Loucy (cell line): ENCODE measurements around the gene MYH9.

ENCODE experiments used
- H2AFZ ChIP-seq: fragments of 200-600 bp; sonication (generic); 2 replicates; pipeline ENCODE4 v1.6.0; 2016; ENCODE audit warnings: antibody characterized with exemption, mild to moderate bottlenecking, low read length, moderate library complexity
- H3F3A ChIP-seq: fragments of 200-600 bp; 2 replicates; pipeline ENCODE4 v1.6.0; 2016; ENCODE audit warnings: antibody characterized with exemption, low read depth, mild to moderate bottlenecking
- H3K27me3 ChIP-seq: fragments of 200-600 bp; sonication (generic); 2 replicates; pipeline ENCODE4 v1.6.1; 2014; ENCODE audit warnings: low read length, mild to moderate bottlenecking; ENCODE audit not compliant: insufficient read depth, poor library complexity, severe bottlenecking
- H3K36me3 ChIP-seq: fragments of 200-600 bp; sonication (generic); 2 replicates; pipeline ENCODE4 v1.6.1; 2016; ENCODE audit warnings: low read length; ENCODE audit not compliant: insufficient read depth
- H3K4me1 ChIP-seq: fragments of 200-600 bp; sonication (generic); 2 replicates; pipeline ENCODE4 v1.5.1; 2014; ENCODE audit warnings: low read length, mild to moderate bottlenecking; ENCODE audit not compliant: insufficient read depth, poor library complexity, severe bottlenecking
- H3K4me2 ChIP-seq: fragments of 200-600 bp; sonication (generic); 2 replicates; pipeline ENCODE4 v1.6.0; 2014; ENCODE audit warnings: antibody characterized with exemption, low read length, low read depth, mild to moderate bottlenecking; ENCODE audit not compliant: poor library complexity, severe bottlenecking
- H3K4me3 ChIP-seq: fragments of 200-600 bp; sonication (generic); 2 replicates; pipeline ENCODE4 v1.5.1; 2014; ENCODE audit warnings: low read length, mild to moderate bottlenecking, mixed read lengths; ENCODE audit not compliant: poor library complexity, severe bottlenecking
- H3K79me2 ChIP-seq: fragments of 200-600 bp; sonication (generic); 2 replicates; pipeline ENCODE4 v1.6.1; 2014; ENCODE audit warnings: low read length; ENCODE audit not compliant: insufficient read depth
- H3K9ac ChIP-seq: fragments of 200-600 bp; sonication (generic); 2 replicates; pipeline ENCODE4 v1.6.0; 2014; ENCODE audit warnings: mild to moderate bottlenecking, low read depth, low read length, moderate library complexity; ENCODE audit not compliant: poor library complexity, severe bottlenecking
- H3K9me2 ChIP-seq: fragments of 200-600 bp; sonication (generic); replicated peaks from 2 replicates; pipeline ENCODE4 v1.6.1; 2016; ENCODE audit warnings: low read depth, low read length, mixed read lengths
- H3K9me3 ChIP-seq: fragments of 200-600 bp; sonication (generic); 2 replicates; pipeline ENCODE4 v1.6.1; 2014; ENCODE audit warnings: mild to moderate bottlenecking, antibody characterized with exemption, low read length, low read depth; ENCODE audit not compliant: insufficient read depth
- H4K20me1 ChIP-seq: fragments of 200-600 bp; sonication (generic); 2 replicates; pipeline ENCODE4 v1.6.0; 2014; ENCODE audit warnings: antibody characterized with exemption, low read length, mild to moderate bottlenecking; ENCODE audit not compliant: insufficient read depth, poor library complexity, severe bottlenecking
- CTCF ChIP-seq: fragments of 200-600 bp; sonication (generic); conservative IDR thresholded peaks from 2 replicates; pipeline ENCODE4 v1.5.1; 2014; ENCODE audit warnings: mild to moderate bottlenecking, antibody characterized with exemption, low read length
- EZH2phosphoT487 ChIP-seq: fragments of 200-600 bp; IDR thresholded peaks from 2 replicates; pipeline ENCODE4 v1.6.1; 2018; ENCODE audit warnings: antibody characterized with exemption, mild to moderate bottlenecking, moderate library complexity, borderline replicate concordance

The MYH9 gene

DNA sequence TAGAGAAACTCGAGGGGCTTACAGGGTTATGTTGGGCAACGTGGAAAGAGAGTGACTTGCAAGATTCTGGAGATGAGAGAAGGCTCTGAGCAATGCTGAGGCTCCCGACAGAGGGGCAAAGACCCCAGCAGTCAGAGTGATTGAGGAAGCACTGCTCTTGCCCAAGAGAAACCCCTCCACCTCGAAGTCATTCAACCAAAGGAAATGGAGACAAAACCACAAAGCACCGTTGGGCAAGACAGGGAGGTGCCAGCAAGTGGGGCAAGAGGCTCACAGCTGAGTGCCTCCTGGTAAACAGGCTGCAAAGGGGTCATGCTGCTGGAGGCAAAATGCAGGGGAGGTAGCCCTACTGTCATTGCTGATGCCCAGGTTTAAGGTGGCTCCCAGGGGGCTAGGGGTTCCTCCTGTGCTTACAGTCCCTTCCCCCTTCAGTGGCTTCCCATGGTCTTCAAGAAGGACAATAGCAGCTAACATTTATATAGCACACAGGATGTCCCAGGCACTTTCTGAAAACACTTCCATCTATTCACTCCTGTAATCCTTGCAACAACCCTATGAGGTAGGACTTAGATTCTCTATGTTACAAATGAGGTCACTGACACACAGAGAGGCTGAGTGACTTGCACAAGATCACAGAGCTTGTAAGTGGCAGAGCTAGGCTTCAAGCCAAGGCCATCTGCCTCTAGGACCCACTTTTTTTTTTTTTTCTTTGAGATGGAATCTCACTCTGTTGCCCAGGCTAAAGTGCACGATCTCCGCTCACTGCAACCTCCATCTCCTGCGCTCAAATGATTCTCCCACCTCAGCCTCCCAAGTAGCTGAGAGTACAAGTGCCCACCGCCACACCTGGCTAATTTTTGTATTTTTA lies 18.1 kb upstream of the MYH9 start:
- Histone ChIP-seq H3K4me1 (peaks cover 38% of the 10 kb centered on the region), H3K36me3 (no peaks in the 10 kb centered on the region), H3K4me3 (peak overlapping the region; percentile 54), H3K79me2 (no peaks in the 10 kb centered on the region), H2AFZ (peak overlapping the region; percentile 11; the same call in 1 of the 2 replicates), H3K27me3 (no peaks in the 10 kb centered on the region), H3K9me2 (no peaks in the 10 kb centered on the region), H4K20me1 (no peaks in the 10 kb centered on the region), H3F3A (peaks cover 8% of the 10 kb centered on the region), H3K4me2 (peak overlapping the region; percentile 69), H3K9ac (peak overlapping the region; percentile 62), H3K9me3 (no peaks in the 10 kb centered on the region)
- TF ChIP-seq EZH2phosphoT487, result no peak
- TF ChIP-seq CTCF, result peak; percentile 54

- Histone ChIP-seq H4K20me1 (no peaks in the 10 kb centered on the region), H2AFZ (peak overlapping the region; percentile 11; the same call in 1 of the 2 replicates), H3K4me1 (peaks cover 42% of the 10 kb centered on the region), H3K9me3 (no peaks in the 10 kb centered on the region), H3K36me3 (no peaks in the 10 kb centered on the region), H3K9me2 (no peaks in the 10 kb centered on the region), H3F3A (peaks cover 8% of the 10 kb centered on the region), H3K9ac (peak overlapping the region; percentile 62), H3K79me2 (no peaks in the 10 kb centered on the region), H3K27me3 (no peaks in the 10 kb centered on the region), H3K4me2 (peak overlapping the region; percentile 69), H3K4me3 (peak overlapping the region; percentile 54)
- TF ChIP-seq CTCF (no peak), EZH2phosphoT487 (no peak)
These were observed 17.5 kb upstream of the MYH9 start for GRCh38 chr22:36405221-36405661.

- Histone ChIP-seq H3K4me3 (no peak overlapping the region), H3K9me2 (no peaks in the 10 kb centered on the region), H3K4me2 (peak overlapping the region; percentile 69), H3F3A (peaks cover 8% of the 10 kb centered on the region), H4K20me1 (no peaks in the 10 kb centered on the region), H3K9me3 (no peaks in the 10 kb centered on the region), H3K36me3 (no peaks in the 10 kb centered on the region), H3K79me2 (no peaks in the 10 kb centered on the region), H3K9ac (no peak overlapping the region), H2AFZ (no peak overlapping the region), H3K27me3 (no peaks in the 10 kb centered on the region), H3K4me1 (peaks cover 46% of the 10 kb centered on the region)
- TF ChIP-seq CTCF, result no peak
- no peak for TF ChIP-seq EZH2phosphoT487
These were observed 16.7 kb upstream of the MYH9 start for GRCh38 chr22:36404446-36404845.
